ENCODE measurements around the gene JUP.

The JUP gene

DNA sequence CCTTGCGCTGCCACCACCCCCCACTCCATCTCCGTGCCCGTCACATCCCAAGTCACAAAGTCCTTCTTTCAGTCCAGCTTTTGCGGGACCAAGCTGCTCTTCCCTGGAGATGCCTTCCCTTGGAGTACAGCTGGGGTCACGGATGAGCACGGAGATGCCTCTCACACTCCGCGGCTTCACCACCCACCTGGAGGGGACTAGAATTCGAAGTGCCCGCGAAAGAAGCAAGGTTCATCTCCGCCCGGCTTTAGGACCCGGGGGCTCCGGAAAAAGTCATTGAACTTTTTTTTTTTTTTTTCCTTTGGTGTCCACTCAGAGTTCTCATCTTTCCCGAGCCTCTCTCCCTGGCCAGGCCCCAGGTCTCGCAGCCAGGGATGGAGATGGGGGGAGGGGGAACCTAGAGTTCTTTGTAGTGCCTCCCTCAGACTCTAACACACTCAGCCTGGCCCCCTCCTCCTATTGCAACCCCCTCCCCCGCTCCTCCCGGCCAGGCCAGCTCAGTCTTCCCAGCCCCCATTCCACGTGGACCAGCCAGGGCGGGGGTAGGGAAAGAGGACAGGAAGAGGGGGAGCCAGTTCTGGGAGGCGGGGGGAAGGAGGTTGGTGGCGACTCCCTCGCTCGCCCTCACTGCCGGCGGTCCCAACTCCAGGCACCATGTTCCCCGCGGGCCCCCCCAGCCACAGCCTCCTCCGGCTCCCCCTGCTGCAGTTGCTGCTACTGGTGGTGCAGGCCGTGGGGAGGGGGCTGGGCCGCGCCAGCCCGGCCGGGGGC, 26.1 kb upstream of the JUP start, which contains the start of gene FKBP10:
FKBP10 (plus strand) TSS at position 624 of the 771 bp plus-strand sequence; CDS start at position 655, 31 bp downstream.
- TF ChIP-seq ZNF384 (IDR thresholded peaks at IDR 0.05) (peak; percentile 100), SUZ12 (IDR thresholded peaks at IDR 0.05) (no peak), HDGF (IDR thresholded peaks at IDR 0.05; ENCODE audit: borderline replicate concordance) (no peak), TARDBP (IDR thresholded peaks at IDR 0.05) (no peak), SP1 (IDR thresholded peaks at IDR 0.05) (no peak), LEF1 (IDR thresholded peaks at IDR 0.05; ENCODE audit: borderline replicate concordance) (no peak), L3MBTL2 (conservative IDR thresholded peaks at IDR 0.05) (peak; percentile 58), FOXA1 (IDR thresholded peaks at IDR 0.05) (no peak), CTBP1 (IDR thresholded peaks at IDR 0.05; ENCODE audit: borderline replicate concordance) (peak; percentile 76), NFRKB (IDR thresholded peaks at IDR 0.05) (no peak), FOXK2 (IDR thresholded peaks at IDR 0.05) (no peak), ELF4 (IDR thresholded peaks at IDR 0.05) (no peak), FOXM1 (IDR thresholded peaks at IDR 0.05; ENCODE audit: borderline replicate concordance) (peak; percentile 72; the same call in 1 of the 2 replicates)
- POLR2A ChIA-PET, result interaction anchor here (0.6 to 4.6 kb wide), 29 partner anchors 10 to 205 kb away, joined by 3 to 40 read pairs (median 6); partner anchors contain the start of genes ACLY, DNAJC7, EIF1 and JUP
- peak; percentile 86 for DNase-seq (ENCODE audit: extremely low spot score)
- CTCF ChIA-PET, result interaction anchor here (0.7 to 1.9 kb wide), 6 partner anchors 11 to 147 kb away, joined by 3 to 9 read pairs (median 4); partner anchors contain the start of gene HAP1

DNA sequence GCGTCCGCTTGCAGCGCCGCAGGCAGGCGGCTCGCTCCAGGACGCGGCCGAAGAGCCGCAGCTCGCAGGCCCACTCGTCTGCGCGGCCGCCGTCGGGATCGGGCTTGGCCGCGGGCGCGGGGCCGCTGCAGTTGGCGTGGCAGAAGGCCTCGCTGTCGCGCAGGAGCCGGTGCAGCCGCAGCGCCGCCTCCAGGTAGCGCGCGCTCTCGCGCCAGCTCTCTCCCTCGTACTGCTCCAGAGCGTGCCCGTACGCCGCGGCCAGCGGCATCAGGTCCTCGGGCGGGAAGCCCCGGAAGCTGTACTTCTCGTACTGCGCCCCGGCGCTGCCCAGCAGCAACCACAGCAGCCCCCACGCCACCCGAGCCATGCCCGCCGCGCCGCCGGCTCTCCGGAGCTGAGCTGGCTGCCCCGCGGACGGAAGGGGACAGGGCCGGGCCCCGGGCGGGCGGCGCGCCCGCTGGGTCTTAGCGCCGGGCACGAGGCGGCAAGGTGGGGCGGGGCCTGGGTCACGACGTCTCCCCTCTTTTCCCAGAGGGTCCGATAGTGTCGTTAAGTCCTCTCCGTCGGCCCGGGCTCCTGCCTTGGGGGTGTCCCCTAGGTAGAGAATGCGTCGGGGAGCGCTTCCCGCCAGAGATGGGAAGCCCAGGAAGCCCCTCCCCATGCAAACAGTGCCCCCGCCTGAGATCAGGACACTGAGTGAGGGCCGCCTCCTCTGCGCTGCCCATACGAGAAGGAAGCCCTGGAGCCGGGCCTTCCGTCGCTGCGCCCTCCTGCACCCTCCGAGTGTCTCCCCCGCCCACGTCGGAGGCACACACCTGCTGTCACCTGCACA, 25.3 kb upstream of the JUP start, which contains the start of gene P3H4:
P3H4 (minus strand) TSS at position 401 of the 832 bp plus-strand sequence; CDS start at position 367, 34 bp downstream.
- peak; percentile 84 for DNase-seq (ENCODE audit: extremely low spot score)
- TF ChIP-seq ZNF384 (IDR thresholded peaks at IDR 0.05), result no peak
- TF ChIP-seq L3MBTL2 (conservative IDR thresholded peaks at IDR 0.05), result peak; percentile 91
- TF ChIP-seq ELF4 (IDR thresholded peaks at IDR 0.05), result no peak
- no peak for TF ChIP-seq SP1 (IDR thresholded peaks at IDR 0.05)
- TF ChIP-seq TARDBP (IDR thresholded peaks at IDR 0.05), result no peak
- TF ChIP-seq ARNT (IDR thresholded peaks at IDR 0.05), result 0 out of 2 replicates have a peak, but pooled peaks have one; percentile 5
- TF ChIP-seq SUZ12 (IDR thresholded peaks at IDR 0.05), result no peak
- TF ChIP-seq, protein P1, sequence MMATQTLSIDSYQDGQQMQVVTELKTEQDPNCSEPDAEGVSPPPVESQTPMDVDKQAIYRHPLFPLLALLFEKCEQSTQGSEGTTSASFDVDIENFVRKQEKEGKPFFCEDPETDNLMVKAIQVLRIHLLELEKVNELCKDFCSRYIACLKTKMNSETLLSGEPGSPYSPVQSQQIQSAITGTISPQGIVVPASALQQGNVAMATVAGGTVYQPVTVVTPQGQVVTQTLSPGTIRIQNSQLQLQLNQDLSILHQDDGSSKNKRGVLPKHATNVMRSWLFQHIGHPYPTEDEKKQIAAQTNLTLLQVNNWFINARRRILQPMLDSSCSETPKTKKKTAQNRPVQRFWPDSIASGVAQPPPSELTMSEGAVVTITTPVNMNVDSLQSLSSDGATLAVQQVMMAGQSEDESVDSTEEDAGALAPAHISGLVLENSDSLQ (IDR thresholded peaks at IDR 0.05), result no peak
- TF ChIP-seq BHLHE40 (IDR thresholded peaks at IDR 0.05; ENCODE audit: borderline replicate concordance), result no peak
- TF ChIP-seq FOXM1 (IDR thresholded peaks at IDR 0.05; ENCODE audit: borderline replicate concordance), result peak; percentile 93
- TF ChIP-seq LEF1 (IDR thresholded peaks at IDR 0.05; ENCODE audit: borderline replicate concordance), result peak; percentile 85
- TF ChIP-seq HDGF (IDR thresholded peaks at IDR 0.05; ENCODE audit: borderline replicate concordance), result no peak
- ChIA-PET CTCF (interaction anchor here (0.6 to 1.9 kb wide), 15 partner anchors 10 to 148 kb away, joined by 3 to 15 read pairs (median 3); partner anchors contain the start of gene HAP1), POLR2A (interaction anchor here (0.6 to 4.6 kb wide), 43 partner anchors 7 to 206 kb away, joined by 3 to 40 read pairs (median 5); partner anchors contain the start of genes ACLY, DNAJC7, EIF1 and JUP)

DNA sequence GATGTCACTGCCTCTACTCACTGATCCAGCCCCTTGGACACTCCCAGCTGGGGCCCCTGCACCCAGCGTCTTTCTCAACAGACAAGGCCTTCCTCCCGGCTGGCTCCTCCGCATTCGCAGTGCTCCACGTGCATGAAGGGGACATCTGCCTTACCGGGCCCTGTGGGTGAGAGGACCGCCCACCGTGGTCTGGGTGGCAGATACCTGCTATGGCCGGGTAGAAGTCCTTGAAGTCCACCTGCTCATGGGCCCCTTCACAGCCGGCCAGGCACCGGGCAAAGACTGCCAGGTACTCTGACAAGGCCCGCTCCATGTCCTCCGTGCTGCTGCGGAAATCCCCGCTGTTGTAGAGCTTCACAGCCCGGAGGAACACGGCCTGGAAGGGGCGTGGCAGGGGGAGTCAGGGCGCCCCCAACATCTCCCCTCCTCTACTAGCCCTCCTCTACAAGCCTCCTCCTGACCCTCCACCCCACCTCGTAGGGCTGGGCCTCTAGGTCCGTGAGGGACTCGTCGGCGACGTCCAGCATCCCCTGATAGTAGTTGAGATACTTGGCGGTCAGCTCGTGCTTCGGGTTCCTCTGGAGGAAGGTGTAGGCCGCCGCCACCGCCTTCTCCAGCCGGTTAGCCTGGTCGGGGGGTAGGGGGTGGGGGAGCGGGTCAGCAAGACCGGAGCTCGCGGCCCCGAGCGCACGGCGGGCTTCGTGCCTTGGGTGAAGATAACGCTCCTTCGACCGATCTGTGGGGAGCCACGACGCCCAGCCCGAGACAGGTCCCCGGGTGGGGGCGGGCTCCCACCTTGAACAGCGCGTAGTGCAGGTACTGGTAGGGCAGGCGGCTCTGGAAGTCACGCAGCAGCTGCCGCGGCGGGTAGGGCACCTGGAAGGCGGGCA, 24.4 kb upstream of the JUP start:
- no peak for DNase-seq (ENCODE audit: extremely low spot score)
- POLR2A ChIA-PET, result interaction anchor here (0.6 to 4.6 kb wide), 26 partner anchors 8 to 205 kb away, joined by 3 to 40 read pairs (median 5); partner anchors contain the start of genes EIF1, JUP, KLHL10 and KLHL11
- CTCF ChIA-PET, result interaction anchor here (0.6 to 1.9 kb wide), 13 partner anchors 10 to 146 kb away, joined by 3 to 15 read pairs (median 3); no protein-coding TSS in a partner anchor

DNA sequence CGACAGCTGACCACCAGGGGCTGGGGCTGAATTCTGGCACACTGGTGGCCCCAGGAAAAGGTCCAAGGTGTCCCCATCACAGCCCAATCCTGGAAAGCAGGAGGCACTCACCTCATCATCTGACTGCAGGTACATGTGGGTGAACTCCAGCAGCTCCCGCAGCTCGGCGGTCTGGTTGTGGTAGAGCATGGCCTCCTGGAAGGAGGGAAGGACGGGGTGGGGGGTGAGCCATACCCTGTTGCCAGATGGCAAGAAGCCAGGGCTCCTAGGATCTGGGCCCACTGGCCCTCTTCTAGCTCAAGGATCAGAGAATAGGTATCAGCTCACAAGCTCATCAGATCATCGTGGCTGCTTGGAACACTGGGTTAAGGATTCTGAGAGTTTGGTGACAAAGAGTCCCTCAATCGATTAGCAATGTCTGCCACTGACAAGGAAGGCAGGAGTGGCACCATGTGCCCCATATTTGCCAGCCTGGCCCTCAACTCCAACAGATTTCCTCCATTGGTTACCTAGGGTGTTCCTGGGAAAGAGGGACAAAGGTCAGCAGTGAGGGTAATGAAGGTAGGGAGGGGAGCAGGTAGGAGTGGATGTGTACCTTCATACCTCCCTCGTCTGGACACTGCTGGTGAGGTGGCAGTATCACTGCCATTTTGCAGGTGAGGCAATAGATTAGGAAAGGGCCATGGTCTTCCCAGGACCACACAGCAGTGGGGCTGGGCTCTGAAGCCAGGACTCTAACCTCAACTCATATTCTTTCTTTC, 20.4 kb upstream of the JUP start:
- DNase-seq (ENCODE audit: extremely low spot score), result no peak
- TF ChIP-seq FOXA1 (IDR thresholded peaks at IDR 0.05), result no peak
- TF ChIP-seq HDGF (IDR thresholded peaks at IDR 0.05; ENCODE audit: borderline replicate concordance), result no peak
- no peak for TF ChIP-seq SUZ12 (IDR thresholded peaks at IDR 0.05)
- TF ChIP-seq, protein P1 (IDR thresholded peaks at IDR 0.05), result no peak
- TF ChIP-seq FOXK2 (IDR thresholded peaks at IDR 0.05), result no peak
- TF ChIP-seq FOXM1 (IDR thresholded peaks at IDR 0.05; ENCODE audit: borderline replicate concordance), result no peak
- TF ChIP-seq SP1 (IDR thresholded peaks at IDR 0.05), result no peak
- no peak for TF ChIP-seq LEF1 (IDR thresholded peaks at IDR 0.05; ENCODE audit: borderline replicate concordance)
- no peak for TF ChIP-seq NFRKB (IDR thresholded peaks at IDR 0.05)
- no peak for TF ChIP-seq L3MBTL2 (conservative IDR thresholded peaks at IDR 0.05)
- no peak for TF ChIP-seq BHLHE40 (IDR thresholded peaks at IDR 0.05; ENCODE audit: borderline replicate concordance)
- TF ChIP-seq ZNF384 (IDR thresholded peaks at IDR 0.05), result no peak
- TF ChIP-seq ARNT (IDR thresholded peaks at IDR 0.05), result no peak
- TF ChIP-seq TARDBP (IDR thresholded peaks at IDR 0.05), result no peak
- no peak for TF ChIP-seq CTBP1 (IDR thresholded peaks at IDR 0.05; ENCODE audit: borderline replicate concordance)
- POLR2A ChIA-PET, result interaction anchor here (0.9 to 3.0 kb wide), 4 partner anchors 21 to 117 kb away, joined by 3 to 11 read pairs (median 4); partner anchors contain the start of gene JUP
- CTCF ChIA-PET, result interaction anchor here (1.2 to 1.3 kb wide), 2 partner anchors 69 to 82 kb away, joined by 3 to 4 read pairs; no protein-coding TSS in a partner anchor

More for the DNA sequence above, 24.4 kb upstream of the JUP start:
- TF ChIP-seq L3MBTL2 (conservative IDR thresholded peaks at IDR 0.05) (peak; percentile 67), NFRKB (IDR thresholded peaks at IDR 0.05) (no peak)
